Middle frontal gyrus (tissue), 1 donor: ENCODE data around the gene EXOSC3.

Experiments used
- DNase-seq: peaks from one replicate; pipeline ENCODE4 v3.0.0-alpha.2; 2015; ENCODE audit warnings: low spot score; ENCODE audit errors: extremely low spot score

The EXOSC3 gene

DNA sequence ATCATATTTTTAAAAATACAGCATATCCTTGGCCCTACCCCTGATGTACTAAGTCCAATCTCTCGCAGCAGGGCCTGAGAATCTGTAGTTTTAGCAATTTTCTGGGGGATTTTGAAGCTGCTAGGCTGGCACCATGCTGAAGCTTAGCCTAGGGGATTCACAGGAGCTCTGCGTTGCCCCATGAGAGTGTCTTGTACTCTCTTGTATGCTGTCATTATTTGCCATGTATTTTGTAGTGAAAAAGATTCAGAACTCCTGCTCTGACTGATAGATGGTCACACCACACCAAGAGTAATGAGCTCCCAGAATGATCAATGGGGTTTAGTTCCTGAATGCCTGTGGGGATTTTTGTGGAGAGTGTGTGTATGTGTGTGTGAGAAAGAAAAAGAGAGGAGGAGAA lies 51.9 kb downstream of the EXOSC3 start:
- DNase-seq: no peak

DNA sequence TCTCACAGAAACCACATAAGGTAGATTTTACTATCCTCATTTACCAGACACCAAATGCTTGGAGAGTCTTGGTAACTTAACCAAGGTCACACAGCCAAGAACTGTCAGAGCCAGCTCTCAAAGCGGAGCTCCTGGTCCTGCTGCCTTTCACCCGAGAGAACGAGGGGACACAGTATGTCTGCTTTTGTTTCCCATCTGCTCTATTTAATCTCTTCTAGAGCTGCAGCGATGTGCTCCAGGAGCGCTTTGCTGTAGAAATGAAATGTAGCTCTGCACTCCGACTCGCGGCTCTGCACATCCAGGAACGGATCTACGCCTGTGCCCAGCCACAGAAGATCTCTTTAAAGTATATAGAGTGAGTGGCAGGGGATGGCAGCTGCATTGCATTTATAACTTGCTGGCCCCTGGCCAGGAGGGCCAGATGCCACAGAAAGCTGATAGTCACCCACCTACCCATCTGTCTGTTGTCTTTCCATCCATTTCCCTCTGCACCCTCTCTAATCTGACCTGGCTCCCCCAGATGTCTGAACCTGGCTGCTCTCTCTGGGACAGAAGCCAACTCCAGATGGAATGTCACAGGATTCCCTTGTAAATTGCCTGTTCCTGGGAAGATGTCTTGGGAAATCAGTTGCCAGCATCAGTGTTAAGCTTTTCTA lies 52.6 kb downstream of the EXOSC3 start:
- no peak for DNase-seq

DNA sequence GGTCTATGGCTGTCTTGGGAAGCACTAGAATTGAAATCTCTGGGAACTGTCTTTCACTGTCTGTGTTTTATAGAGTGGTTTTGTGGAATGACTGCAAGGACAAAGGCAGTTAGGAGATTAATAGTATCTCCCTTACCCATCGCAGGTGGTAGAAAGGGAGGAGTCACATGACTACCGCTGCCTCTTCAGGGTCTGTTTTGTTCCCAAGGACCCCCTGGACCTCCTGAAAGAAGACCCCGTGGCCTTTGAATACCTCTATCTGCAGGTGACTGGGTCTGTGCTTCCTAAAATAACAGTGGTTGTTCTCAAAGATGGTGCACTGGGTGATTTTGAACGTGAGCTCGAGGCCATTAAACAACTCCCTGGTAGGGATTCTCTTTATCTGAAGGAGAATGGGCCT lies 54.0 kb downstream of the EXOSC3 start:
- DNase-seq: no peak

DNA sequence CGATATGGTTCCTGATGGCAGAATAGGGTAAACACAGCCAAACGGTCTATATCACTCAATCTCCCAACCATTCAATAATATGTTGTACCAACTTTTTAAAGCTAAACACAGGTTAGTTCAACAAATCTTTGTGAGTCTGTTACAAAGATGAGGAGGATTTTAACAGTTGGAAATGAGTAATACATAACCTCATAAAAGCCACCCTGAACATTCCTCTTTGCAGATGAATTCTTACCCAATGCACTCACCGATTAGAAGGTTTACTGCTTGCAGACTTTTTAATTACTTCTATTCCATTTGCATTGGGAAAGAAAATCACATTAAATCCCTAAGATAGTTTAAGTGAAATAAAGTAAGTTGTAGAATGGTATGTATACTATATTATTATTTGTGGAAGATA lies 54.6 kb downstream of the EXOSC3 start:
- no peak for DNase-seq
